ENCODE results near the gene SCLY.

Gene SCLY

DNA sequence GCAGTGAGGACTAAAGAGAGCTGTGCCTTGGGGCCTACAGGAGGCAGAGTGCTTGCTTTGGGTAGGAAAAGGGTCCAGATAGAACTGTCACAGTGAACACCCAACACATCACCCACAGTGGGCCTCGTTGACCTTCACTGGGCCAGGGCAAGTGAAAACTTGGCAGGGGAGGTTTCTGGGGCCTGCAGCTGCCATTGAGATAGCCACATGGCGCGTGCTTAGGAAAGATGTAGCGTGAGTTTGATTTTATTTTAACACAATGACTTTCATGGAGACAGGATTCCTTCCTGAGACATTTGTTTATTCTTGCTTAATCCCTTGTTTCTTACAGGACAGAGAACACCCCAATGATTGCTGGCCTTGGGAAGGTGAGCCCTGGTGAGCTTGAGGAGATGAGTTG, 30.1 kb downstream of the SCLY start:
- TF ChIP-seq, protein P1, sequence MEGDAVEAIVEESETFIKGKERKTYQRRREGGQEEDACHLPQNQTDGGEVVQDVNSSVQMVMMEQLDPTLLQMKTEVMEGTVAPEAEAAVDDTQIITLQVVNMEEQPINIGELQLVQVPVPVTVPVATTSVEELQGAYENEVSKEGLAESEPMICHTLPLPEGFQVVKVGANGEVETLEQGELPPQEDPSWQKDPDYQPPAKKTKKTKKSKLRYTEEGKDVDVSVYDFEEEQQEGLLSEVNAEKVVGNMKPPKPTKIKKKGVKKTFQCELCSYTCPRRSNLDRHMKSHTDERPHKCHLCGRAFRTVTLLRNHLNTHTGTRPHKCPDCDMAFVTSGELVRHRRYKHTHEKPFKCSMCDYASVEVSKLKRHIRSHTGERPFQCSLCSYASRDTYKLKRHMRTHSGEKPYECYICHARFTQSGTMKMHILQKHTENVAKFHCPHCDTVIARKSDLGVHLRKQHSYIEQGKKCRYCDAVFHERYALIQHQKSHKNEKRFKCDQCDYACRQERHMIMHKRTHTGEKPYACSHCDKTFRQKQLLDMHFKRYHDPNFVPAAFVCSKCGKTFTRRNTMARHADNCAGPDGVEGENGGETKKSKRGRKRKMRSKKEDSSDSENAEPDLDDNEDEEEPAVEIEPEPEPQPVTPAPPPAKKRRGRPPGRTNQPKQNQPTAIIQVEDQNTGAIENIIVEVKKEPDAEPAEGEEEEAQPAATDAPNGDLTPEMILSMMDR (IDR thresholded peaks at IDR 0.05; ENCODE audit: control insufficient read depth, extremely low read depth, insufficient read depth) = no peak
- no peak overlapping the region for H3K4me3 ChIP-seq (ENCODE audit: low read depth, low read length)
- DNase-seq (ENCODE audit: low read depth) = no peak

DNA sequence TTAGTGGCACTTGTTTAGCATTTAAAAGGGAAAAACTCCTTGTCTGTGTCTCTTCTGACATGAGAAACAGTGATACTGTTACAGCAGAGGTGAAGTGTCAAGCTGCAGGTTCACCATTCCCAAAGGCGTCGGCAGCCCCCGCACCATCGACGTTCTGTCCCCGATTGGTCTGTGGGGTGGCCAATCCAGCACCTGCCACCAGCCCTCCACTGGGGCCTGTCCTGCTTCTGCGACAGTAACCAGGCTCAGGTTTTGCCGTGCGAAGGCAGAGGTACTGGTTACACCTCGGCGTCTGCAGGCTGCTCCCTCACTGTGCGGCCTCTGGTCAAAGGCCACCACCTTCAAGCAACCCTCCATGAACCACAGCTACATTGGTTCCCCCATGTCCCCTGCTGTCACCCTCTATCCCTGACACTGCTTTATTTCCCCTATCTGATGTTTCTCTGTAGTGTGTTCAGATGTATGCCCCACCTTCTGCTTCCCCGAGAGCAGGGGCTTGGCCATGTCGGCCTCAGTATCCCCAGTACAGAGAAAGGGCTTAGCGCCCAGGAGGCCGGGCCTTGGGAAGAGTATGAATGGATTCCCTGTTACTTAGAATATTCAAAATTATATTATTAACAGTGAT, 30.7 kb downstream of the SCLY start:
- TF ChIP-seq, protein P1 (IDR thresholded peaks at IDR 0.05; ENCODE audit: control insufficient read depth, extremely low read depth, insufficient read depth) = no peak
- H3K4me3 ChIP-seq (ENCODE audit: low read depth, low read length) = no peak overlapping the region

DNA sequence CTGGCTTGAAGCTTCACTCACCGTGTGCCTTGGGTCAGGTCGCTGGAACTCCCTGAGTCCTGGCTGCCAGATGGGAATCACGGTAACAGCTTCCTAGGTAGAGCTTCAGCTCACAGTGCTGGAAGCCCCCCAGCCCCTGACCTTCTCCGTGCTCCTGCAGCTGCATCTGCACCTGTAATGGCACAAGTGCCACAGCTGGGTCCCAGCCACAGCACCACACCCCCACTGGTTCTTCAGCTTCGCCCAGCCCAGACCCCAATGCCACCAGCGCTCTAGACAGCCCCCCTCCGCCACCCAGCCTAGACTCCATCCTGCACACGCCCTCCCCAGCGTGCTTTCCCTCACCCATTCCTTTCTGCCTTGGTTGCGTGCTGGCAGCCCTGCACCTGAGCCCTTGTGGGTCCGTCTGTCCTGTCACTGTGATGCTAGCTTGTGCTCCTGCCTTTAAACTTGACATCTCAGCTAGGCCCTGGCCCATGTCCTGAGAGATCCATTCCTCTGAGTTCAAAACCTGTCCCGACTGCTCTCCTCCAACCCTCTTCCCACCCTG, 31.8 kb downstream of the SCLY start:
- H3K4me3 ChIP-seq (ENCODE audit: low read depth, low read length) = no peak overlapping the region
- TF ChIP-seq, protein P1 (IDR thresholded peaks at IDR 0.05; ENCODE audit: control insufficient read depth, extremely low read depth, insufficient read depth) = no peak
- DNase-seq (ENCODE audit: low read depth) = no peak

More for the DNA sequence above, 30.7 kb downstream of the SCLY start:
- DNase-seq (ENCODE audit: low read depth) = no peak

DNA sequence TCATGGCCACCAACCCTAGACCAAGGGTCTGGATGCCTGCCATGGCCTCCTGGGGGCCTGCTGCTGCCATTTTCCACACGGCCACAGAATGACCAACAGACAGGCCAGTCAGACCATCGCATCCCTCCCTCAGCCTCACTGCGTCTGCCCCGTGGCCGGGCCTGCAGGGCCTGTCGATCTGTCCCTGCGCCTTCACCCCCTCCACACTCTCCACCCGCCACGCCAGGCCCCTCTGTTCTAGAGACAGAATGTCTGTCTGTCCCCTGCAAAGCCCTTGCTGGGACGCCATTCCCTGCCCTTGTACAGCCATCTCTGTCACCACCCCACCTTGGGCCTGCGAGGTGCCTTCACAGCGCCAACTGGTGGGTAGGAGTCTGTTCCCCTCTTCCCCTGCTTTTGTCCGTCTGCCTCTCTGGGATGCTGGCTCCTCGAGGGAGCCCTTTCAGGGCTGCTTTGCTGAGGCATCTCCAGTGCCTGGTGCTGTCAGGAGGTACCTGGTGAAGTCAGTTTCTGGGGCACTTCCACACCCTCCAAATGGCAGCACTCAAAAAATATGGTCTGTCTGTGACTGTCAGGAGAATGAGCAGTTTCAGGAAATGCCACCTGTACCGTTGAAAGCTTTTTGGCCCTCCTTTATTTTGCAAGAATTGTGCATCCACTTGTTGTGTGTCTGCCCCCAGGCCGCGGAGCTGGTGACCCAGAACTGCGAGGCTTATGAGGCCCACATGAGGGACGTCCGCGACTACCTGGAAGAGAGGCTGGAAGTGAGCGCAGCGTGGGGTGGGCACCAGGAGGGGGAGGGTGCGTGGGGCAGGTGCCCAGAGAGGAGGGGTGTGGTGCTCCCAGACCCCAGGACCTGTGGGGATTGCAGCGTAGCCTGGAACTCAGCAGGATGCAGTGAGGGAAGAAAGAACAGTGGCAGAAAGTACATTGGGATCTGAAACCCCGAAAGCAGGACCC, 32.7 kb downstream of the SCLY start:
- no peak for DNase-seq (ENCODE audit: low read depth)
- H3K4me3 ChIP-seq (ENCODE audit: low read depth, low read length) = no peak overlapping the region
- TF ChIP-seq, protein P1 (IDR thresholded peaks at IDR 0.05; ENCODE audit: control insufficient read depth, extremely low read depth, insufficient read depth) = no peak

DNA sequence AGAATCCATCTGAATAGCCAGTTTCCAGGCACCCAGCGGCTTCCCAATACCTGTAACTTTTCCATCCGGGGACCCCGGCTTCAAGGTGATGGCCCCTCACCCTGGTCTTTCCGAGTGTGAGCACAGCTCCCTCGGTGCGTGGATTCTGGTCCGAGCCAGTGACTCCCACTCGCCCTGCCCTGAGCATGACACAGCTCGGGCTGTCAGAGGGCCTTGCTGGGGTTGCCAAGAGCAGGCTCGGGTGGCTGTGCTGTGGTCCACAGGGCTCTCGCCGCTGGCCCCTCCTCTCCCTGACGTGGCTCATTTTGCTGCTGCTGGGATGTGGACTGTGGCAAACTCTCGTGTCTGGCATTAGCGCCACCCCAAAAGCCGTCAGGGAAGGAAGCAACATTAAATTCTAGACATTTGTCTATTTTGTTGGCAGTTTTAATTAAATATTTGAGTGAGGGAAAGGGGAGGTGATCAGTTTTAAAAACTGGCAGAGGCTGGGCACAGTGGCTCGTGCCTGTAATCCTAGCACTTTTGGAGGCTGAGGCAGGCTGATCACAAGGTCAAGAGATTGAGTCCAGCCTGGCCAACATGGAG, 33.7 kb downstream of the SCLY start:
- no peak overlapping the region for H3K4me3 ChIP-seq (ENCODE audit: low read depth, low read length)
- TF ChIP-seq, protein P1 (IDR thresholded peaks at IDR 0.05; ENCODE audit: control insufficient read depth, extremely low read depth, insufficient read depth) = no peak
- DNase-seq (ENCODE audit: low read depth) = no peak

DNA sequence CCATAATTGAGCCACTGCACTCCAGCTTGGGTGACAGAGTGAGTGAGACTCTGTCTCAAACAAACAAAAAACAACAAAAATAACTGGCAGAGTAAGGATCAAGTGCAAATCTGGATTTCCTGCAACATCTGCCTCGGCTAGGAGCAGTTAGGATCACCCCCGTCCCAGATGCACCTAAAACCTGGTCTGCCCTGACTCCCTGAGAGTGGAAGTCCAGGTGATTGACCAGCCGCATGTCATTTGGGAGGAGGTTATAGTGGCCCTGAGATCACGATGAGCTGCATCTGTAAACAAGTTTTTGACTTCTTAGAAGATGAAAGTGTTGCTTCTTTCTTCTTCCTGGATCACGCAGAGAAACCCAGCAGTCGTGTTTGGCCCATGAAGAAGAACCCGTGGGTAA, 34.3 kb downstream of the SCLY start:
- DNase-seq (ENCODE audit: low read depth) = no peak
- H3K4me3 ChIP-seq (ENCODE audit: low read depth, low read length) = no peak overlapping the region
- TF ChIP-seq, protein P1 (IDR thresholded peaks at IDR 0.05; ENCODE audit: control insufficient read depth, extremely low read depth, insufficient read depth) = no peak

Measured in LNCaP clone FGC (cell line).